ENCODE measurements around the gene ZGPAT. TPM values are rescaled to one million over a fixed set of nuclear protein-coding genes. Genes with fewer than 3 reads are reported as not detected.

ZGPAT gene
- total RNA-seq, 1 experiment from 2014 or later: 27.6 TPM

- peaks cover 2 to 10% of the 10 kb centered on the region in 2 experiments for H3K4me1 Mint-ChIP-seq
- no peak overlapping the region for H4K8ac ChIP-seq (replicated peaks; ENCODE audit: insufficient read length, low read depth, low read length)
- no peak overlapping the region for H3K9ac ChIP-seq (ENCODE audit: extremely low read depth, insufficient read length, low read length)
- H3K23ac ChIP-seq (ENCODE audit: insufficient read length, low read depth, low read length): no peak overlapping the region
- no peak overlapping the region for H3K14ac ChIP-seq (ENCODE audit: insufficient read depth, low read length)
- no peak overlapping the region for H2AFZ ChIP-seq (ENCODE audit: low read length)
- peaks cover 4% of the 10 kb centered on the region for H3K23me2 ChIP-seq (ENCODE audit: insufficient read length, low read depth, low read length, poor library complexity, severe bottlenecking)
- no peaks in the 10 kb centered on the region for H3K27me3 ChIP-seq (ENCODE audit: insufficient read depth, low read length)
- no peaks in the 10 kb centered on the region for H4K20me1 ChIP-seq (ENCODE audit: control insufficient read depth, insufficient read depth, insufficient read length)
- peaks cover 3 to 5% of the 10 kb centered on the region in 2 experiments; a peak in 3 of 5 replicates for H3K9me3 Mint-ChIP-seq
- peaks cover 6 to 9% (median 8%) of the 10 kb centered on the region in 3 experiments; a peak in 5 of 7 replicates for H3K36me3 Mint-ChIP-seq (ENCODE audit: insufficient read depth in 1 of 3, low read depth in 3 of 3)
- H2BK15ac ChIP-seq (ENCODE audit: low read depth, low read length): no peak overlapping the region
- no peak overlapping the region for H3K27ac Mint-ChIP-seq
- no peak overlapping the region for H2BK20ac ChIP-seq (ENCODE audit: low read depth, low read length, poor library complexity, severe bottlenecking)
- H2BK5ac ChIP-seq (ENCODE audit: insufficient read length, low read length): no peak overlapping the region
- H3K18ac ChIP-seq (ENCODE audit: insufficient read length, low read depth, low read length): no peak overlapping the region
- peak; percentile 38 for DNase-seq
- H3K4ac ChIP-seq (ENCODE audit: low read depth, low read length): no peak overlapping the region
- no peaks in the 10 kb centered on the region for H3K79me1 ChIP-seq (ENCODE audit: insufficient read depth, low read depth, low read length, poor library complexity, severe bottlenecking)
- no peaks in the 10 kb centered on the region for H3K79me2 ChIP-seq (ENCODE audit: insufficient read depth, low read length)
- no peak overlapping the region for H4K91ac ChIP-seq (ENCODE audit: insufficient read length, low read depth, low read length)
- H3K4me3 Mint-ChIP-seq: no peak overlapping the region
- H3K4me1 ChIP-seq (ENCODE audit: insufficient read depth, low read length): no peaks in the 10 kb centered on the region
- no peak overlapping the region for H2BK120ac ChIP-seq (ENCODE audit: low read depth, low read length, poor library complexity, severe bottlenecking)
- no peak overlapping the region for H3K4me2 ChIP-seq (ENCODE audit: insufficient read depth, insufficient read length, low read length)
- no peak overlapping the region for H3K56ac ChIP-seq (ENCODE audit: insufficient read length, low read depth, low read length)
- no peak overlapping the region for H2AK5ac ChIP-seq (ENCODE audit: insufficient read length, low read length)
- H3K9me3 ChIP-seq (ENCODE audit: control insufficient read depth, low read depth, low read length): no peaks in the 10 kb centered on the region
- no peak overlapping the region for H2BK12ac ChIP-seq (ENCODE audit: insufficient read length, low read depth, low read length)
- TF ChIP-seq CTCF (conservative IDR thresholded peaks at IDR 0.05): no peak
- no peak overlapping the region for H4K5ac ChIP-seq (ENCODE audit: insufficient read length, low read depth, low read length)
- peaks cover 6% of the 10 kb centered on the region; the same call in 1 of the 2 replicates for H3K27me3 Mint-ChIP-seq (ENCODE audit: low read depth)
- no peak overlapping the region for H3T11ph ChIP-seq (ENCODE audit: low read length)
- WGBS (ENCODE audit: extremely low coverage, insufficient read length, low lambda C conversion rate): no CpG with 5 or more reads among the region's 40 CpGs
- no peak overlapping the region for H3K27ac ChIP-seq (ENCODE audit: insufficient read length, low read depth, low read length)
Measured at GRCh38 chr20:63697868-63698545, 9.8 kb upstream of the ZGPAT start.

Measured in H9 (cell line).